Measurements from ENCODE around the gene JAM3.
"Not testable (repeated sequence)": the region's sequence is repeated elsewhere in the genome, so short reads cannot be mapped to it uniquely, and the experiment has no call there.

Gene JAM3

DNA sequence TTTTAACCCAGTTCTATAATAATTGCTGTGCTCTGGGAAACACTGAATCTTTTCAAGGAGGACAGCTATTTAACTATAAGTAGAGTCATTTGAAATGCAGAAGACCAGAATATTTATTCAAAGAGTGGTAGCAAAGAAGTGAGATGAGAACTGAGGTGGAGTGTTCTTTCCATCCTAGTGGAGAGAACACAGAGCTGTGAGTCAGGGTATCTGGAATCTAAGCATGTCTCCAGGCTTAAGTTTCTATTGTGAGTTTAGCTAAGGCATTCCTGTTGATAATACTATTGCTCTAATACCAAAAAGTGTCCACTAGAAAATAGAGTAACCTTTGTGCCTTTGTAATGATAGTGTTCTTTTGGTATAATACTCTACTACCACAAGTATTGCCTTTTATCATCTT lies 32.4 kb downstream of the JAM3 start:
- DNase-seq (ENCODE audit: low read depth), result no peak

DNA sequence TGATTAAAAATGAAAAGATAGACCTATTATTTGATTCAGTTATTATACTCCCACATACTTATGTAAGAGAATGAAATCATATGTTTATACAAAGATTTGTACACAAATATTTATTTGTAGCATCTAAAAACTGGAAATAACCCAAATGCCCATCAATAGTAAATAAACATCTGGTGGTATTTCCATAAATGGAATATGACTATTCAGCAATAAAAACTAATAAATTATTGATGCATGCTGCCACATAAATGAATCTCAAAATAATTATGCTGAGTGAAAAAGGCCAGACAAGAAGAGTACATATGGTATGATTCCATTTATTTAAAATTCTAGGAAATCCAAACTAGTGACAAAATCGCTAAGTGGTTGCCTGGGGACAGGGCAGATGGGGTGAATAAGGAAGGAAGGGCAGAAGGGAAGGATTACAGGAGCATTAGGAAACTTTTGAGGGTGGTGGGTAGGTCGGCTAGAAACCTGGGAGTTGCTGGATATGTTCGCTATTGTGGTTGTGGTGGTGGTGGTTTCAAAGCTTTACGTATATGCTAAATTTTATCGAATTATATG lies 41.5 kb downstream of the JAM3 start:
- no peak for DNase-seq (ENCODE audit: low read depth)

DNA sequence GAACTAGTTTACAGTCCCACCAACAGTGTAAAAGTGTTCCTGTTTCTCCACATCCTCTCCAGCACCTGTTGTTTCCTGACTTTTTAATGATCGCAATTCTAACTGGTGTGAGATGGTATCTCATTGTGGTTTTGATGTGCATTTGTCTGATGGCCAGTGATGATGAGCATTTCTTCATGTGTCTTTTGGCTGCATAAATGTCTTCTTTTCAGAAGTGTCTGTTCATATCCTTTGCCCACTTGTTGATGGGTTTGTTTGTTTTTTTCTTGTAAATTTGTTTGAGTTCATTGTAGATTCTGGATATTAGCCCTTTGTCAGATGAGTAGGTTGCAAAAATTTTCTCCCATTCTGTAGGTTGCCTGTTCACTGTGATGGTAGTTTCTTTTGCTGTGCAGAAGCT lies 44.9 kb downstream of the JAM3 start:
- not testable (repeated sequence) for DNase-seq (ENCODE audit: low read depth)

DNA sequence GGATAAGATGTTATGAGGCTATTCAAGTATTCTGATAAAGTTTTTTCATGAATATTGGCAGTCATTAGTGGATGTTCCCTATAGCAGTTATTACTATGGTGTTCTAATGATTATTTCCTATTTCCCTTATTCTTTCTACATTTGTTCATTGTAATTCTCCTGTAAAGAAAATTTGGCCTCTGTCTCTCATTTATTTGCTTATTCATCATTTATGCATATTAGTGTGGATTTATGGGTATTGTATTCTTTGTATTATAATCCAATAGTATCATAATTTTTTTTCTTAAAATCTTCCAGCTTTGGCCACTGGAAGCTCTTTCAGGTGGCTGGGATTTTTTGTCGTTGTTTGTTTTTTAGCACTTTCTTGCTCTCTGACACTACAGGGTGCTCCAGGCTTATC lies 47.3 kb downstream of the JAM3 start:
- no peak for DNase-seq (ENCODE audit: low read depth)

DNA sequence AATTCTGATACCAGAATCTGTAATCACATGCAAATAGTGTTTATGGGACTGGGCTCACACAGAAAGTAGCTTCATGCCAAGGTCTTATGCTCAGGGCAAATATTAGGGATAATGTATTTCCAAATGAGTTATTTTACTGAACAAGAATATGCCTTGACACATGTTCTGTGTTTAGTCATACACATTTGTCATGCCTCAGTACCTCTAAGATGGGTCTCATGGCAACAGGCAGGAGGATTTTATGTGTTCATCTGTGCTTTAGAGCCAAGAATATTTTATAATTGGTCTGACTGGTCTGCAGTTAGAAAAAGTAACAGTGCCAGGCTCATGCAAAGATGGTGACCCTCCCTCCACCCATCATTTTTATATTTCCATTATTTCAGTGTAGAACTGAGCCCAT lies 49.1 kb downstream of the JAM3 start:
- no peak for DNase-seq (ENCODE audit: low read depth)

DNA sequence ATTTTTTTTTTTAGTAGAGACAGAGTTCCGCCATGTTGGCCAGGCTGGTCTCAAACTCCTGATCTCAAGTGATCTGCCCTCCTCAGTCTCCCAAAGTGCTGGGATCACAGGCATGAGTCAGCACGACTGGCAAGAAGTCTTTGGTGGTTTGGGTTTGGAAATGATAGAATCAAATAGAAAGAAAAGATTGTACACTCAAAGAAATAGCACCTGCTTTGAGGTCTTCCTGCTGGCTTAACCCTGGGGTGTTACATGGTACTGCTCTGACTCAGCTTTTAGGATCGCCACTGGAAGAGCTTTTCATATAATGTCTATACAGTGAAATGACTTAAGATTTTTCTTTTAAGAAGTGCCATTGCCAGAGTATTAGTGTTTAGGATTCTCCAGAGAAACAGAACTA lies 50.2 kb downstream of the JAM3 start:
- DNase-seq (ENCODE audit: low read depth), result no peak

DNA sequence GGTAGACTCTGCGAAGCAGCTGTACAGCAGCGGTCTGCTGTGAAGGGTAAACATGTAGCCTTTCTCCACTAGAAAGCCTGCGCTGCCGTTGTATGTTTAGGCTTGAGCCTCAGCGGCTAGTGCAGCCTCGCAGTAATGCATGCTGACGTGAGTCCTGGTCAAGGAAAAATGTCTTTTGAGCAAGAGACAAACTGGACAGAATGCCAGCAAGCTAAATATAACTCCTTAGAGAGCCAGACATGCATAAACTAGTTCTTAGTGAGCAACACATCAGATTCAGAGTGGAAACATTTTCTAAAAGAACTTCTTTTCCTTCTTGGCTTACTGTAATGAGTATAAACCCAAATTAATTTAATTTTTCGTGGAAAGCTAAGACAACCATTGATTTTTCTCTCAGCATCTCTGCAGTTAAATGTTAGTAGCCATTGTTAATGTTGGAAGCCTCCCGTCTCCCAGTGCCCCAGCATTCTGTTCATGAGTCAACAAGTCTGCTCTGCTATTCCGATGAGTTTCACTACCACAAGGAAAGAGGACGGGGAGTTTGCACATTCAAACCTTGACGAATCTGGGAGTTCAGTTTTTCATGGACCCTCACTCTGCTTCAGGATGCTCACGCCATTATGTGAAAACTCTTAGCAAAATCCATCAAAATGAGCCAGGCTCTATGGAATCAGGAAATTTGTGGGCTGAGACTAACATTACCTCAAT lies 51.4 kb downstream of the JAM3 start:
- no peak for DNase-seq (ENCODE audit: low read depth)

DNA sequence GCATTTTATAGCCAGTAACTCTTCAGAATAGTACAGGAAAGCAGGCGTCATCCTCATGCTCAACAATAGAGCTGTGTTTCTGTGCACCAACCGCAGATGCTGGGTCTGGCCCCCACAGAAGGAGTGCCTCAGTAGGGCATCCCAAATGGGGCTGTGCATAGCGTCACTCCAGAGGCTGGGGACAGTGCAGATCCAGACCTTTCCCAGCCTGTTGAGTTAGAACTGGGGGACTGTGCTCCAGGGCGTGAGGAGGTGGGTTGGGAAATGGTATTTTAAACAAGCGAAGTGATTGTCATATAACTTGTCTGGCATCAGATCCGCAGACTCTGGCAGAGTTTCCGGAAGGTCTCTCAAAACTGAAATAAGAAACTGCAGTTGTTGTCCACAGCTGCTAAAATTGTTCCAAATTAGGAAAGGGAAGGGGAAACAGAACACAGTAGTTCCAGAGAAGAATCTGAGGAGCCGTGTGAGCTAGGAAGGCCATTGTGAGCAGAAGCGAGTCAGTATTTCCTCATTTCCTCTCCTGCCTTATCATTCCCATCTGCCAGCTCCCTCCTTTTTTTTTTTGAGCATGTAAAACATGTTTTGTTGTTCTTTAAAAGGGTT lies 52.2 kb downstream of the JAM3 start:
- no peak for DNase-seq (ENCODE audit: low read depth)

DNA sequence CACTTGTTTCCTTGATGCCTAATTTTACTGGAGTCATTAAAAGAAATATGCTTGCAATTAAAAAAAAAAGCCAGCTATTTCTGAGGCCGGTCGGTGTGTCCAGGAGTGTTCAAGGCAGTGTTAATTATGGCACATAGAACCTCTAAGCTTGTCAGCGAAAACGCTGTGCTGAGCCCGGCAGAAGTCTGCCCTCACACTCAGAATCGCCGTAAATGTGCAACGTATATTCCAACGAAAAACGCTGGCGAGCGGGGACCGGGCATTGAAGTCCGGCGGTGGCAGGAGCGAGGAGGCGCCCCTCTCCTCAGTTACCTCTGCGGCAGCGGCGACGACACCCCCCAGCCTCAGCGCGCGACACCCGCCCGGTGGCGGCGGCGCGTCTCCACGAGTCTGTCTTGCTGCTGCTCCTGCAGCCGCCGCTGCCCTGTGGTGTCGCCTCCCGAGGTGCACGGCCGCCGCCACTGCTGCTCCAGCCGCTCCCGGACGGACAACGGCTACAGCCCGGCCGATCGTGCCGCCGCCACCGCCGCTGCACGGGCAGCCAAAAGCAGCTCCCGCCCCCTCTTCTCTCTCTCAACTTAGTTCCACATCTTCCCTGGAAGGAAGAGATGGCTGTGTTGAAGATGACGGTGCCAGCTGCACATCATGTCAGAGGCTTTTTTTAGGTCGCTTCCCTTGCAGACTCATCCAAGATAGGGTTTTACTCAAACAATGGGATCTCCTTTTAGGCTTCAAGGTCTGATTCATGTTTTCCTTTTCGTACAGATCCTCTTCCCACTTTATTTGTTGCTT lies 56.0 kb downstream of the JAM3 start:
- no peak for DNase-seq (ENCODE audit: low read depth)

DNA sequence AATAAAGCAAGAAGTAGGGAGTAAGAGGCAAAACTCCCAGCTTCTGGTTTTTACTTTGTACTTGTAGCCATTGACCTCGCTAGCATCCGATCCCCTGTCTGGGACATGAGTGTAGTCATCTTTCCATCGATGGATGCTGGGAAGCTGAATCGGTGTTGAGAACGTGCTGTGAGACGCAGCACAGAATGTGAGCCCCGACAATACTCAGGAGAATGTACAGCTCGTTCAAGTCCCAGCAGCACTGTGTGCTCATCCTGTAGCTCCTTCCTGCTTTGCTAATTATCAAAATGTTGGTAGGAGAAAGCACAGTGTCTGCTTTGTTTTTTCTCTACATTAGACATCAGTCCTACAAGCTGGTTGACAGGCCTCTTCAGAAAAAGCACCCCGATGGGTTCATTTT lies 56.6 kb downstream of the JAM3 start:
- no peak for DNase-seq (ENCODE audit: low read depth)

DNA sequence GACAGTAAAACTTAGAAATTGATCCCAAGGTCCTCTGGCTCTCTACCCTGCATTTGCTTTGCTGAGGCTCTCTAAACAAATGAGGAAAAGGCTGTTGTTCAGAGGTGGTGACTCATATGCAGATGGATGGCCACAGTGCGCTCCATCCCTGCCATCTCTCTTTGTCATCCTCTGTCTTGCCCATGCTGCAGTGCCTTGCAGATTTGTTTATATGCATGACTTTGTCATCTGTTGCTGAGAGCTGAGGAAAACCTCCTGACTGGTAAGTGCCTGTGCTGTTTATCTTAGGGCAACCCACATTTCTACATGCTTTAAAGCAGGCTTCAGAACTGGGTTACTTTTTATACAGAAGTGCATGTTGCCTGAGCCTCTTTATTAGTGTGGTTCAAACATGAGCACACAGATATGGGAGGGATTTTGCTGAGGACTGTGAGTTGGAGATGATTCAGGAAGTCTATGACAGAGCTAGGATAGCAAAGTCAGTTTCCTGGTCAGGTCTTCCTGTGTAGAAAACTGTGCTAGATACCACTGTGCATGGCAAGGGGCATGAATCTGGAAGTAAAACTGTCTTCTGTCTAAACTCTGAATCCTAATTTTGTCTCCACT lies 57.4 kb downstream of the JAM3 start:
- DNase-seq (ENCODE audit: low read depth), result no peak

DNA sequence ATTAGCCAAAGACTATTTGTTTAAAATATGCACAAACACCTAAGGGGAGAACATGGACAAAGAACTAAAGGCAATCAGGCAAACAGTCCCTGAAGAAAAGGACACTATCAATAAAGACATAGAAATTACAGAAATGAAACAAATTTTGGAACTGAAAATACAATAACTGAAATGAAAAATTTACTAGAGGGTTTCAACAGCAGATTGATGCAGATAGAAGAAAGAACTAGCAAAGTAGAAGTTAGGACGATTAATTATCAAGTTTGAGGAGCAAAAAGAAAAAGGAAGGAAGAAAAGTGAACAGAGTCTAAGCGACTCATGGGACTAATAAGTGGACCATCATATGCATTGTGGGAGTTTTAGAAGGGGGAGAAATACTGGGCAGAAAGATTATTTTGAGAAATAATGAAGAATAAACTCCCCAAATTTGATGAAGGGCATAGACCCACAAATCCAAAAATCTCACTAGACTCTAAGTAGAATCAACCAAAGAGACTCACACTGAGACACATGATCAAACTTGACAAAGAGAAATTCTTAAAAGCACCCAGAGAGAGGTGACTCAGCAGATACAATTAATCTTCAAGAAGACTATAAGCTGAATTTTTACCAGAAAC lies 62.9 kb downstream of the JAM3 start:
- DNase-seq (ENCODE audit: low read depth), result no peak

DNA sequence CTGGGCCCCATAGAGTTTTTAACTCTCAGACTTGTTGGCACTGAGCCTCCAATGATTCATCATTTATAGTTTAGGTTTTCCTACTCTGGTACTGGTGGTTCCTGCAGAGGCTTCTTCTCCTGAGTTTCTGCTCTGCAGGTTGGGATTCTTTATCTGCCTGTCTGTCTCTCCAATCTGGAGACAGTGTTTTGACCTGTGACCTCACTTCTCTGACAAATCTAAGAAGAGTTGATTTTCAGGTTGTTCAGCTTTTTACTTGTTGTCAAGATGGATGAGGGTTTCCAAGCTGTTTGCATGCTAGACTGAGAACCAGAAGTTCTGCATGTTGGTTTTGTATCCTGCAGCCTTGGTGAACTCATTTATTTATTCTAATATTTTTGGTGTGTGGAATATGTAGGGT lies 63.9 kb downstream of the JAM3 start:
- DNase-seq (ENCODE audit: low read depth), result no peak

DNA sequence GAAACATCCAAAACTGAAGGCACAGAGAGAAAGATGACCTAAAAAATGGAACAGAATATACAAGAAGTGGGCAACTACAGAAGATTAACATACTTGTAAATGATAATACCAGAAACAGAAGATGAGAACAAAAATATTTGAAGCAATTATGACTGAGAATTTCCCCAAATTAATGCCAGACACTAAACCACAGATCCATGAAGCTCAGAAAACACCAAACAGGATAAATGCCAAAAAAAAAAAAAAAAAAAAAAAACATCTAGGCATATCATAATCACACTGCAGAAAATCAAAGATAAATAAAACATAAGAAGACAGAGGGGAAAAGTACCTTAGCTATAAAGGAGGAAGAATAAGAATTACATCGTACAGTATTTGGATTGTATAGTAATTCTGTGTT lies 65.3 kb downstream of the JAM3 start:
- no peak for DNase-seq (ENCODE audit: low read depth)

DNA sequence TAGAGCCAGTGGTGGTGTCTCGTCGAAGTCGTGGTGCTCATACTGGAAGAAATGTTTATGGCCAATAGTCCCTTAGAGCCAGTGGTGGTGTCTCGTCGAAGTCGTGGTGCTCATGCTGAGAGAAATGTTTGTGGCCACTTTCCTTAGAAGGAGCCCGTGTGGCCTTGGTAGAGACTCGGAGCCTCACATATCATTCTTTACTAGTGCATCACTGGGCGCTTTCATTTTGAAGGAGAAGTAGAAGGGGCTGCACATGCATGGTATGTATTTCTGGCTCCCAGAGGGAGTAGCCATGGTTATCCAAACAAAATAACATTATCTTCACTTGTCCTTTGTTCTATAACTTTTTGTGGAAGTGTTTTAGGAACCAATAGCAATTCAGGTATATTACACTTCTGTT lies 69.5 kb downstream of the JAM3 start:
- DNase-seq (ENCODE audit: low read depth), result no peak

DNA sequence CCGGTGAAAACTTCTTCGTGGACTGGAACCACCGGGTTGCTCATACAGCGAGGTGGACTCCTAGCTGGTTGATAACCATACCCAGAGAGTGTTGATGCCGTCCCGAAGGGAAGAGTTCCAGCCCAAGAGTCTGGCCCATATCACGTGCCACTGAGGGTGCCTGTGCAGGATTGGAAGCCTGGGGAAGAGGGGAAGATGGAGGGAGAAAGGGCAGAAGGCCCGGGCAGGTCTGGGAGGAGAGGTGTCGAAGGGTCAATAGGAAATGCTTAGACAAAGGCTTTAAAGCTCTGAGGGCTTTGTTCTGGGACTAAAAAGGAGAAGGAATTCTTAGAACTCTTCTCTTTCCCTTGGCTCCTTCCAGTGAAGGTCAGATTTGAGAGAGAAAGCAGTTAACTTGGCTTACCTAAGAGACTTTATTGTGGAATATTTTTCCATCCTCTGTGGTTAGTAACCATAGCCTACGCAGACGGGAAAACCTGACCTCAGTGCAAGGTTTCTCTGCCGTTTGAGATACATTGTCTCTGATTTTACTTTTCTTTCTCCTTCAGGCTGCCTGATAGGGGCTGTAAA lies 70.5 kb downstream of the JAM3 start:
- no peak for DNase-seq (ENCODE audit: low read depth)

DNA sequence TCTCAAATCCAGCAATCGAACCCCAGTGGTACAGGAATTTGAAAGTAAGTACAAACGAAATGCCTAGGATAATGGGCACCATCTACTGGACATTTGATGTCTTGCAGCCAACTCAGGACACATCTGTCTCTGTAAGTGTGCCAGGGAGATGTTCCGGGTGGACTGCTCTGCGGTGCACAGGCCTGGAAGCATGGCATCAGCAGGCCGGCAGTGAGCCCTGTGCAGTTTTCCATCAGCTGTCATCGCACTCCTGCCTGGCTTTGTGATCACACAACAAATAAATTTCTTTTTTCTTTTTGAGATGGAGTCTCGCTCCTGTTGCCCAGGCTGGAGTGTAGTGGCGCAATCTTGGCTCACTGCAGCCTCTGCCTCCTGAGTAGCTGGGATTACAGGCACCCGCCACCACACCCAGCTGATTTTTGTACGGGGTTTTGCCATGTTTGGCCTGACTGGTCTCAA lies 71.0 kb downstream of the JAM3 start:
- DNase-seq (ENCODE audit: low read depth), result peak; percentile 13

DNA sequence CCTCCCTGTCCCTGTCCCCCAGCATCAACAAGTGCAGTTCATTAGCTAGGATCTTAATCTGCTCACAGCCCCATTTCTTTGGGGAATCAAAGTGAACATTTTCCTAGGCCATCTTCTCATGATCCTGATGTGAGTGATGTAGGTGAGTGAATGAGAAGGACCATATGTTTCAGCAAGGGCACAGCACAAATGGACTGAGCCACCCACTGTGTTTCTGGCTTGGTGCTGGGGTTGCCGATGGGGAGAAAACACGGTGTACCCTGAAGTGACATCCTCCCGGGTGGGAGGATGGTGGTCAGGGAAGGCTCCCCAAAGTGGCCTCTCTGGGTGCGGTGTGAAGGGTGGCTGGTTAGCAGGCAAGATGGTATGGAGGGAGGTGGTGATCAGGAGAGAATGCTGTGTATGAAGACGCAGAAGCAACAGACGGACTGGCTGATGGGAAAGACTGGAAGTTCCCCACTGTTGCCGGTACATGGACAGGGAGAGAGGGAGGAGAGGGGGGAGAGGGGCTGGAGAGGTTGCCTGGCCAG lies 72.2 kb downstream of the JAM3 start:
- DNase-seq (ENCODE audit: low read depth), result no peak

DNA sequence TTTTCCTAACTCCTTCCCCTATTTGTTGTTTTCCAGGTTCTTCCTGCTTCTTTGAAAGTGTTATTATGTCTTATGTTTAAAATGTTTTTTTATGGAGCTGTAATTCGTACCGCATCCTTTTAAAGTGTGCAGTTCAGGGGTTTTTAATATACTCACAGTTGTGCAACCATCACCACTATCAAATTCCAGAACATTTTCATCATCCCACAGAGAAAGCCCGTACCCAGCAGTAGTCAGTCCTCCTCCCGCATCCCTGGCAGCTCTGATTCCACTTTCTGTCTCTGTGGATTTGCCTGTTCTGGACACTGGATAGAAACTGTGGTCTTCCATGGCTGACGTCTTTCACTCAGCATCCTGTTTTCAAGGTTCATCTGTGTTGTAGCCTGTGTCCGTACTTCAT lies 73.7 kb downstream of the JAM3 start:
- DNase-seq (ENCODE audit: low read depth), result no peak

DNA sequence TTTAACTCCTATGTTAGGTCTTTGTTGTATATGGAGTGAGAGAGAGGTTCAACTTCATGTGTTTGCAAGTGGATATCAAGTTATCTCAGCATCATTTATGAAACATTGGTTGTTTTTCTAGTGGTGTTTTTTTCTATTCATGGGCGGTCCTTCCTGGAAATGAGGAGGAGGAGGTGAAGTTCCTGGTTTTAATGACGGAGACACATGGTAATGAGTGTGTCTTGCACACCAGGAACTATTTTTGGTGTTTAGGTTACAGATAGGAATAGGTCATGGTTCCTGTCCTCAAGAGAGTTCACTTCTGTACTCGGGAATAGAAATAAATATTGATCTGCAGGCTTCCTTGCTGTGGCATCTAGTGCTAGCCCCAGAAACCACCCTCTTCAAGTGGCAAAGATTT lies 74.9 kb downstream of the JAM3 start:
- no peak for DNase-seq (ENCODE audit: low read depth)

DNA sequence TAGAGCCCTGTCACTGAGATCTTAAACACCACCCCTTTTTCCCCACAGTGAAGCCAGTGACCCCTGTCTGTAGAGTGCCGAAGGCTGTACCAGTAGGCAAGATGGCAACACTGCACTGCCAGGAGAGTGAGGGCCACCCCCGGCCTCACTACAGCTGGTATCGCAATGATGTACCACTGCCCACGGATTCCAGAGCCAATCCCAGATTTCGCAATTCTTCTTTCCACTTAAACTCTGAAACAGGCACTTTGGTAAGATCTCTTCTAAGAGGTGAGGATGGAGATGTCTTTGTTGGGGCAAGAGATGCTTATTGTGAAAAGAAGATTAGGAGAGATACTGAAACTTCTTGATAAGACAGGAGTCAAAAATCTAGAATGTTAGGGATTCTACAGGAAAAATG lies 75.9 kb downstream of the JAM3 start:
- DNase-seq (ENCODE audit: low read depth), result no peak

DNA sequence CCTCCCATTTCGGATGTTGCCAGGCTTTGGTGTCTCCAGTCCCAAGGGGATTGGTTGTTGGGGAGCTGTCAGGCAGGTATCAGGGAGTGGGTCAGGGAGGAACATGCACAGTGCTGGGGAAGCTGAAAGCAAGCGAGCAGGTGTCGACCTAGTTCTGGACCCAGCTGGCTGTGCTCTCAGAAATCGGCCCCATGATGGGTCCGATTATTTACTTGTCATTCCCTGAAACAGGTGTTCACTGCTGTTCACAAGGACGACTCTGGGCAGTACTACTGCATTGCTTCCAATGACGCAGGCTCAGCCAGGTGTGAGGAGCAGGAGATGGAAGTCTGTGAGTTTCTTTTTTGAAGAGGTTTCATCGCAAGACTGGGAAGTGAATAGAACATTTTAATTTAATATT lies 76.8 kb downstream of the JAM3 start:
- no peak for DNase-seq (ENCODE audit: low read depth)

Measured in stimulated activated CD8-positive, alpha-beta memory T cell treated with anti-CD3 and anti-CD28 coated beads, Interleukin-12 subunit alpha, Interleukin-12 subunit beta, amount 100 ng/mL, for 1 hour (primary cell).